Spleen (tissue), 11 donors: ENCODE measurements around the gene SCFD2. TPM values are rescaled to one million over a fixed set of nuclear protein-coding genes. Genes with fewer than 3 reads are reported as not detected.

Experiments
- DNase-seq: peaks from one replicate; pipeline ENCODE4 v3.0.0-alpha.2; 2020
- H3K27ac ChIP-seq, 8 donors: fragments of 200-600 bp; sonication (generic) in 7 of 8; 1 replicate in 4 of 8; 2 replicates in 4 of 8; pipeline versions ENCODE4 v1.5.0 to v1.8.0; 2016 to 2021; ENCODE audit warnings: inconsistent platforms in 4 of 8, mild to moderate bottlenecking in 4 of 8, moderate library complexity in 1 of 8
- H3K27me3 ChIP-seq, 7 donors: fragments of 200-600 bp; sonication (generic) in 6 of 7; replicated peaks in 1 of 7; 1 replicate in 4 of 7; 2 replicates in 3 of 7; pipeline versions ENCODE4 v1.5.0 to v1.8.0; 2016 to 2021; ENCODE audit warnings: inconsistent platforms in 3 of 7, mild to moderate bottlenecking in 1 of 7
- H3K36me3 ChIP-seq, 6 donors: fragments of 200-600 bp; sonication (generic) in 5 of 6; 1 replicate in 4 of 6; 2 replicates in 2 of 6; pipeline versions ENCODE4 v1.5.0 to v1.8.0; 2016 to 2021; ENCODE audit warnings: inconsistent platforms in 2 of 6
- H3K4me1 ChIP-seq, 6 donors: fragments of 200-600 bp; sonication (generic) in 5 of 6; 1 replicate in 3 of 6; 2 replicates in 3 of 6; pipeline versions ENCODE4 v1.5.0 to v1.8.0; 2016 to 2021; ENCODE audit warnings: inconsistent platforms in 3 of 6
- H3K4me3 ChIP-seq, 8 donors: fragments of 200-600 bp; sonication (generic) in 7 of 8; 1 replicate in 4 of 8; 2 replicates in 4 of 8; pipeline versions ENCODE4 v1.5.0 to v1.8.0; 2016 to 2021; ENCODE audit warnings: inconsistent platforms in 4 of 8, mild to moderate bottlenecking in 4 of 8, moderate library complexity in 2 of 8
- H3K9me3 ChIP-seq, 8 donors: fragments of 200-600 bp; sonication (generic) in 7 of 8; 1 replicate in 4 of 8; 2 replicates in 4 of 8; pipeline versions ENCODE4 v1.5.0 to v1.8.0; 2016 to 2021; ENCODE audit warnings: inconsistent platforms in 4 of 8
- POLR2A ChIP-seq, 3 donors: fragments of 450-650 bp; IDR thresholded peaks; one replicate each; pipeline ENCODE4 v1.5.1; 2017; ENCODE audit warnings: antibody characterized with exemption in 3 of 3, mild to moderate bottlenecking in 1 of 3
- POLR2AphosphoS5 ChIP-seq, 3 donors: sonication (generic); formaldehyde crosslinking; IDR thresholded peaks; one replicate each; pipeline ENCODE4 v1.5.1; 2017; ENCODE audit warnings: antibody characterized with exemption in 3 of 3
- WGBS, 5 donors: extraction: QIAGEN DNeasy Blood & Tissue Kit in 3 of 5; methylation state at CpG; one replicate each; pipeline versions ENCODE4 v1.1.5 to v1.1.7; 2013 to 2018; 5-methylcytosine and 5-hydroxymethylcytosine counted together
- intact Hi-C: fragments of 100-400 bp; cut with DNase I; formaldehyde crosslinking; loops from one replicate; pipeline ENCODE4 v1.15.0; 2023; ENCODE audit warnings: low total_unique reads
- polyA plus RNA-seq, 3 donors: library from polyadenylated mRNA; stranded (reverse); fragments of 200-250 nt; gene quantifications; one replicate each; pipeline ENCODE4 v1.2.1, GENCODE V29; 2013
- total RNA-seq, 7 donors: library from RNA; depleted of rRNA in 3 of 7; stranded (reverse); fragments of >200 nt in 3 of 7; fragmentation: NEBNext Ultra II Directional in 4 of 7; extraction: Animal tissue kit (Norgen Biotek cat#: 25700) in 4 of 7; gene quantifications; one replicate each; pipeline versions ENCODE4 v1.1.0 to v1.2.1, GENCODE V29; 2016 to 2021
- TF ChIP-seq, protein P1 (sequence below), 11 experiments: fragments of 200-600 bp in 7 of 11; fragments of 450-650 bp in 4 of 11; sonication (generic) in 4 of 11; IDR thresholded peaks in 8 of 11; conservative IDR thresholded peaks in 3 of 11; 1 replicate in 7 of 11; 2 replicates in 4 of 11; pipeline versions ENCODE4 v1.4.0 to v1.8.0; 2016 to 2021; ENCODE audit warnings: antibody characterized with exemption in 11 of 11, inconsistent platforms in 4 of 11, mild to moderate bottlenecking in 1 of 11
- donor health status: healthy with polysubstance abuse.
- donor health status: DM: no; HTN: no; CAD: no; lungs with moderate emphysema.
- donor health status: DM: no; HTN: no; CAD: no.
- donor health status: Bipolar disorder and iron deficiency.
- donor health status: healthy.
- donor health status: DM: no; HTN: no; CAD: no.
- donor health status: DM: yes; HTN: yes; CAD: no.

Gene SCFD2
- total and polyA plus RNA-seq, 10 donors, result 3.6 to 42.1 (median 21.1) TPM

DNA sequence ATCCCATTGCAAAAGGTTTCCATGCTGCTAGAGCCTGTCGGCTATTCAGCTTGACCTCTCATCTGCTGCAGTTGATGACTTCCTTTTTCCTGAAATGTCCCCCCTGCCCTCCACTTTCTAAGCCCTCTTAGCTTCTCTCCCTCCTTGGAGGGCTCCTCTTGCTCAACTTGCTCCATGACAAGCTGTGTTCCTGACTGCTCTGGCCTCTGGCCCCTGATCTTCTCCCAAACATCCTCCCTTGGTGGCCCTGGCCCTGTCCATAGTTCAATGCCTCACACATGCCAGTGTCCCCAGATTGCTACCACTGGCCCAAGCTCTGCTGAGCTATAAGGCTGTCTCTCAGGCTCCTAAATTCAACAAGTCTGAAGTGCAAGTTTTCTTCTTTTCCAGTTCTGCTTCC lies 474.1 kb downstream of the SCFD2 start:
- TF ChIP-seq POLR2A (IDR thresholded peaks at IDR 0.05) (no peak), POLR2AphosphoS5 (IDR thresholded peaks at IDR 0.05) (peak in 2 of 3 donors; percentile 52 to 68)
- TF ChIP-seq, protein P1, sequence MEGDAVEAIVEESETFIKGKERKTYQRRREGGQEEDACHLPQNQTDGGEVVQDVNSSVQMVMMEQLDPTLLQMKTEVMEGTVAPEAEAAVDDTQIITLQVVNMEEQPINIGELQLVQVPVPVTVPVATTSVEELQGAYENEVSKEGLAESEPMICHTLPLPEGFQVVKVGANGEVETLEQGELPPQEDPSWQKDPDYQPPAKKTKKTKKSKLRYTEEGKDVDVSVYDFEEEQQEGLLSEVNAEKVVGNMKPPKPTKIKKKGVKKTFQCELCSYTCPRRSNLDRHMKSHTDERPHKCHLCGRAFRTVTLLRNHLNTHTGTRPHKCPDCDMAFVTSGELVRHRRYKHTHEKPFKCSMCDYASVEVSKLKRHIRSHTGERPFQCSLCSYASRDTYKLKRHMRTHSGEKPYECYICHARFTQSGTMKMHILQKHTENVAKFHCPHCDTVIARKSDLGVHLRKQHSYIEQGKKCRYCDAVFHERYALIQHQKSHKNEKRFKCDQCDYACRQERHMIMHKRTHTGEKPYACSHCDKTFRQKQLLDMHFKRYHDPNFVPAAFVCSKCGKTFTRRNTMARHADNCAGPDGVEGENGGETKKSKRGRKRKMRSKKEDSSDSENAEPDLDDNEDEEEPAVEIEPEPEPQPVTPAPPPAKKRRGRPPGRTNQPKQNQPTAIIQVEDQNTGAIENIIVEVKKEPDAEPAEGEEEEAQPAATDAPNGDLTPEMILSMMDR (IDR thresholded peaks at IDR 0.05 in 8 of 11, conservative IDR thresholded peaks at IDR 0.05 in 3 of 11), result no peak

DNA sequence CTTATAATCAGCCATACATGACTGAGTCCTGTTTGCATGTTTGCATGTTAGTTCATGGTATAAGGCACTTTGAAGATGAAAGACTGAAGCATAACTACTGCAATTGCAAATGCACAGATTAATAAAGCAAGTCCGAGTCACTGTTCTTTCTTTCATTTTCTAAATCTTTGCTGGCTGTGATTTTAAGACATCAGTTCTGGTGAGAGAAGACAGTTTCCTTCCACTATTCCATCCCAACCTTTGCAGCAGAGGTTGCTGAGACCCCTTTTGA lies 475.4 kb downstream of the SCFD2 start:
- Histone ChIP-seq H3K36me3 (peaks cover 0 to 15% (median 0%) of the 10 kb centered on the region in 6 donors), H3K4me3 (no peak overlapping the region), H3K9me3 (peaks cover 0 to 10% (median 0%) of the 10 kb centered on the region in 8 donors), H3K27ac (peak overlapping the region in 3 of 8 donors; percentile 24 to 41 (median 24)), H3K4me1 (no peaks in the 10 kb centered on the region), H3K27me3 (no peaks in the 10 kb centered on the region)
- intact Hi-C loops, result no loop called here
- DNase-seq, result no peak
- TF ChIP-seq, protein P1 (IDR thresholded peaks at IDR 0.05 in 8 of 11, conservative IDR thresholded peaks at IDR 0.05 in 3 of 11), result no peak
- 79 to 95% (median 88%) methylated on average over 1 of the region's 1 CpG for WGBS, 5 donors

More for the DNA sequence above, 474.1 kb downstream of the SCFD2 start:
- WGBS, 5 donors, result 51 to 74% (median 58%) methylated on average over 1 of the region's 1 CpG
- no peak for DNase-seq
- intact Hi-C loops, result no loop called here
- Histone ChIP-seq H3K36me3 (peaks cover 0 to 5% (median 0%) of the 10 kb centered on the region in 6 donors), H3K27ac (peak overlapping the region in 2 of 8 donors; percentile 38 to 44), H3K4me1 (no peaks in the 10 kb centered on the region), H3K4me3 (no peak overlapping the region), H3K27me3 (no peaks in the 10 kb centered on the region), H3K9me3 (peaks cover 0 to 4% (median 0%) of the 10 kb centered on the region in 8 donors)

DNA sequence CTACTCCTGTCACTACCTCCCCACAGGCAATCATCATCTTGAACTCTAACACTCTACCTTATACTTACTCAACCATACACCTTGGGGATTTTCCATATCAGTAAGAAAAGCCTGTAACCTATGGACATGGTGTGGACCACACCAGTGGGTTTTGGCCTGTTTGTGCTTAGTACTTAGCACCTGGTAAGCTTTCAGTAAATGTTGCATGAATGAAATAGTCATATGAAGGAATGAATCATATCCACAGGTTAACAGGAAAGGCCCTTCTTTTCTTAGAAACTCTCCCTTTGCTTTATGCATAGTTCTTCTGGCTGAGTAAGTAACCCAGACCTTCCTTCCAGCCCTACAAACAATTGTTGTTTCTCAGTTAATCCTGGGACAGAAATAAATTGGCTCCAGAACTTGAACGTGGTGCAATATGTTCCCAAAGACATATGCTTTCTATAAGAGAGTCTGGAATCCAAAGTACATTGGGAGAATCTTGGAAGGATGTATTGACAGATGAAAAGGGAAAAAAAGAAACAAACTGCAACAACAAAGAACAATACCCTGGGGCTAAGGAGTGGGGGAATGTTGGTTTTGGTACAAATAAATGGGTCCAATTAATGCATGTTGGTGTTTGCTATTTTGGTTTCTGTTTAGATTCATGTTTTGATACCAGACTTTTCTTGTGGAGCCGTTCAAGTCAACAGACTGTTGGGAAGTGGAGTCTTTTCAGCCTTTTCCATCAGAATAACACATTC lies 475.9 kb downstream of the SCFD2 start:
- TF ChIP-seq POLR2A (IDR thresholded peaks at IDR 0.05), result no peak
- TF ChIP-seq, protein P1 (IDR thresholded peaks at IDR 0.05 in 8 of 11, conservative IDR thresholded peaks at IDR 0.05 in 3 of 11), result no peak
- no peak for TF ChIP-seq POLR2AphosphoS5 (IDR thresholded peaks at IDR 0.05)
- H3K9me3 ChIP-seq, result peaks cover 0 to 10% (median 0%) of the 10 kb centered on the region in 8 donors
- H3K27me3 ChIP-seq, result no peaks in the 10 kb centered on the region
- peak overlapping the region in 1 of 8 donors; percentile 24 for H3K27ac ChIP-seq
- H3K4me3 ChIP-seq, result no peak overlapping the region
- intact Hi-C loops, result no loop called here
- no peaks in the 10 kb centered on the region for H3K4me1 ChIP-seq
- no peak for DNase-seq
- 76 to 91% (median 80%) methylated on average over 2 of the region's 2 CpGs for WGBS, 5 donors
- H3K36me3 ChIP-seq, result peaks cover 0 to 20% (median under 1%) of the 10 kb centered on the region in 6 donors

DNA sequence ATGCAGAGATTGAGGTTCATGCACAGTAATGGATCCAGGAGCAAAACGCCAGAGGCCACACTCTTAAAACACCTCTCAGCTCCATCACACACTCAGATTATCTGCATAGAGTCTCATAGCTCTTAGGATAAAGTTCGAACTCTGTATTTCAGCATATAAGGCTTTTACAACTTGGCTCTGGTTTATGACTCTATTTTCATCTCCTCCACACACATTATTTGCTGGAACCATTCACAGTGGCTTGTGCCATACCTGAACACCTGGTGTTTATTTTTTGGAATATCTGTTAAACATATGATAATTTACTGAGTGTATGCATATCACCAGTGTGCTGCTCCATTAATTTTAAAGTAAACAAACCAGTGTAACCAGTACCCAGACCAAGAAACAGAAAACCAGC lies 476.5 kb downstream of the SCFD2 start:
- Histone ChIP-seq H3K4me3 (no peak overlapping the region), H3K27me3 (no peaks in the 10 kb centered on the region), H3K4me1 (no peaks in the 10 kb centered on the region), H3K9me3 (peaks cover 0 to 10% (median 0%) of the 10 kb centered on the region in 8 donors), H3K36me3 (peaks cover 0 to 26% (median 3%) of the 10 kb centered on the region in 6 donors), H3K27ac (no peak overlapping the region)
- intact Hi-C loops, result no loop called here
- WGBS, 5 donors, result 90 to 95% (median 94%) methylated on average over 2 of the region's 2 CpGs
- no peak for TF ChIP-seq POLR2AphosphoS5 (IDR thresholded peaks at IDR 0.05)
- TF ChIP-seq, protein P1 (IDR thresholded peaks at IDR 0.05 in 8 of 11, conservative IDR thresholded peaks at IDR 0.05 in 3 of 11), result no peak
- no peak for TF ChIP-seq POLR2A (IDR thresholded peaks at IDR 0.05)
- DNase-seq, result no peak
